Fibroblast of the aortic adventitia (primary cell): ENCODE measurements around the gene ANKRD40. TPM values are rescaled to one million over a fixed set of nuclear protein-coding genes. Genes with fewer than 3 reads are reported as not detected.

ENCODE experiments used
- DNase-seq: peaks from one replicate; pipeline ENCODE4 v3.0.0-alpha.2; 2010; ENCODE audit warnings: low read depth
- H3K4me3 ChIP-seq: 2 replicates; pipeline ENCODE4 v1.5.1; 2011; ENCODE audit warnings: low read depth, mild to moderate bottlenecking, control low read depth, low read length, moderate library complexity
- total RNA-seq: library from RNA; depleted of rRNA; stranded (reverse); fragments of >200 nt; gene quantifications from 2 replicates; pipeline ENCODE4 v1.2.3, GENCODE V29; 2012; ENCODE audit warnings: low replicate concordance
- TF ChIP-seq, protein P1 (sequence below): IDR thresholded peaks from 2 replicates; pipeline ENCODE4 v1.5.1; 2011; ENCODE audit warnings: mild to moderate bottlenecking, low read length, control low read depth, inconsistent platforms; ENCODE audit not compliant: insufficient read depth

Gene ANKRD40
- total RNA-seq, 1 donor = 51.6 TPM

DNA sequence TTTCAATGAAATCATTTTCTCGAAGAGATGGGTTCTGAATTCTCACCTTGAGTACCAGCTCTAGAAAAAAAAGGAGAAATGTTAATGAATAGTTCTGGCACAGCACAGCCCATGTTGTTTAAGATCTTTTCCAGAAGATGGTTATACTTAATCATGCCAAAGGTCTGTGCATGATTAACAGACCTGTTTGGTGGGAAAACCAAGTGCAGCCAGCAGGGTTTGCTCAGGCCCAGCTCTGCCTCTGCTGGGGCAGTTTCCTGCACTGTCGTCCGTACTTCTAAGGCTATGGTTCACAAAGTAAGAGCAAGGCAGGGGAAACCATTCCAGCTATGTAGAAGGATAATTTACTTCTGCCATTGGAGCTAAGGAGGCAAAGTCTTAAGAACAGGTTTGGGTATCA, 10.7 kb downstream of the ANKRD40 start:
- TF ChIP-seq, protein P1, sequence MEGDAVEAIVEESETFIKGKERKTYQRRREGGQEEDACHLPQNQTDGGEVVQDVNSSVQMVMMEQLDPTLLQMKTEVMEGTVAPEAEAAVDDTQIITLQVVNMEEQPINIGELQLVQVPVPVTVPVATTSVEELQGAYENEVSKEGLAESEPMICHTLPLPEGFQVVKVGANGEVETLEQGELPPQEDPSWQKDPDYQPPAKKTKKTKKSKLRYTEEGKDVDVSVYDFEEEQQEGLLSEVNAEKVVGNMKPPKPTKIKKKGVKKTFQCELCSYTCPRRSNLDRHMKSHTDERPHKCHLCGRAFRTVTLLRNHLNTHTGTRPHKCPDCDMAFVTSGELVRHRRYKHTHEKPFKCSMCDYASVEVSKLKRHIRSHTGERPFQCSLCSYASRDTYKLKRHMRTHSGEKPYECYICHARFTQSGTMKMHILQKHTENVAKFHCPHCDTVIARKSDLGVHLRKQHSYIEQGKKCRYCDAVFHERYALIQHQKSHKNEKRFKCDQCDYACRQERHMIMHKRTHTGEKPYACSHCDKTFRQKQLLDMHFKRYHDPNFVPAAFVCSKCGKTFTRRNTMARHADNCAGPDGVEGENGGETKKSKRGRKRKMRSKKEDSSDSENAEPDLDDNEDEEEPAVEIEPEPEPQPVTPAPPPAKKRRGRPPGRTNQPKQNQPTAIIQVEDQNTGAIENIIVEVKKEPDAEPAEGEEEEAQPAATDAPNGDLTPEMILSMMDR = no peak
- H3K4me3 ChIP-seq = no peak overlapping the region
- DNase-seq = no peak

- TF ChIP-seq, protein P1 = no peak
- DNase-seq = no peak
- no peak overlapping the region for H3K4me3 ChIP-seq
These were observed 11.3 kb downstream of the ANKRD40 start for GRCh38 chr17:50696365-50696879.

DNA sequence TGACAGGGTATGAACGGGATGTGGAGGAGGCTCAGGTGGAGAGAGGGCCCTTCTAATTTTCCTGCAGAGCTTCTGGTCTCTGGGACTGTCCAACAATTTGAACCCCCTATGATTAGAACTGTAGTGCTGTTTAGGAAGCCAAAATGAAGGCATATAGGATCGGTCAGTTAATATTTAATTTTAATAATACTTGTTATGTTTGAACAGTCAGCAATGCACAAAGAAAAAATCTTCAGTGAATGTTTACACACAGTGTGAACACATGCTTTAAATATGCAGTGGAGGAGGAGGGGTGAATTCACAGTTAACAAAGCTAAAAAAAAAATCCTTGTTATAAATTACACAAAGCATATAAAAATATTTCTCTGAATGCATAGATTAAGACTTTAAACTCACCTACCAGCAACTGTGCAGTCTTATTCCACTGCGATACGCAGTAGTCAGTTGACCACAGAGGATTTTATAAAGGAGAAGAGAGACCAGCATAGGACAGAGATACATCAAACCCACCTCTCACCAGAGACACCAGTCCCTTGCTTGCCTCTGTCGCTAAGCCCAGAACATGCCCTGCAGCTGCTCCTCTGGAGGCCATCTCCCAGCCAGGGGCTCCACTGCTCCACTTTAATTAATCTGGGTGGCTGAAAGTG, 14.6 kb downstream of the ANKRD40 start:
- TF ChIP-seq, protein P1 = no peak
- H3K4me3 ChIP-seq = no peak overlapping the region
- peak; percentile 37 for DNase-seq

GRCh38 chr17:50692448-50693035, 15.2 kb downstream of the ANKRD40 start:
- DNase-seq = no peak
- H3K4me3 ChIP-seq = no peak overlapping the region
- TF ChIP-seq, protein P1 = no peak

DNA sequence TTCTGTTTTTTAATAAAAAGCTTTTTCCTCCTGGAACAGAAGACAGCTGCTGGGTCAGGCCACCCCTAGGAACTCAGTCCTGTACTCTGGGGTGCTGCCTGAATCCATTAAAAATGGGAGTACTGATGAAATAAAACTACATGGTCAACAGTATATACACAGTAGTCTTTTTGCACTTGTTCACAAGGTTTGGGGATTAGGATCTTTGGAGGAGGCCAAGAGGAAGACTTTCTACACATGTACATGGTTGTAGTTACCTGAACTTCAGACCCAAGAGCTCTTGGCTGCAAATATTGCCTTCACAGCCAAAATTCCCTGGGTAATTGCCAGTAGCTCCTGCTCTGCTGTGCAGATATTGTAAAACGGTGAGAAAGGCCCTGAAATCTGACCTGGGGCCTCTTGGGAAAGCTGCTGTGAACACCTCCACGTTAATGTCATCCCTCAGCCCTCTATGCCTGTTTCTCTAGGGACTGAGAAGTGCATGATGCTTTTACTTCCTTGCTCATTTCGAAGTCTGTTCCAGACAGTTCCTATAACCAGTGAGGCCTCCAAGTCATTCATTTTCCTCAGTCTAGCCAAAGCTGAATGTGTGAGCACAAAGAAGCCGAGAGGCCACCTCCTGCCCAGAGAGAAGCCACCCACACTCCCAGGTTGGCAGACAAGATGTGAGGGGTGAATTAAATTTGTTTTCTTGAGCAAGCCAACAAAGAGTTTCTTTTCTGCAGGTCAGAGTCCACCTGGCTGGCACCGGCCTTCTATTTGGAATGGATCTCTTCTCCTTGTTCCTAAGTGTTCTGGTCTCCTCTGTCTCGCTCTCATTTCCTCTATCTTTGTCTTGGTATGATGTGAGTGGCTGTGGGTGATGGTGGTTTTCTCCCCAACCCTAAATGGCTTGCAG, 15.9 kb downstream of the ANKRD40 start:
- H3K4me3 ChIP-seq = no peak overlapping the region
- TF ChIP-seq, protein P1 = no peak
- DNase-seq = no peak

- H3K4me3 ChIP-seq = no peak overlapping the region
- TF ChIP-seq, protein P1 = no peak
- DNase-seq = no peak
These were observed 16.7 kb downstream of the ANKRD40 start for GRCh38 chr17:50690887-50691549.
